ENCODE measurements around the gene BEND6.

- TF ChIP-seq CTCF (IDR thresholded peaks at IDR 0.05) = no peak
- TF ChIP-seq POLR2A (IDR thresholded peaks at IDR 0.05) = no peak
- no peak for TF ChIP-seq POLR2AphosphoS5 (IDR thresholded peaks at IDR 0.05)
Measured at GRCh38 chr6:56922645-56923044, 32.3 kb upstream of the BEND6 start.
